Stimulated activated CD4-positive, alpha-beta T cell treated with anti-CD3 and anti-CD28 coated beads, TNF-alpha, amount 100 ng/mL, for 48 hours (primary cell): ENCODE data around the gene ANKS1A.

Source experiments
- DNase-seq, 3 donors: peaks; one replicate each; pipeline ENCODE4 v3.0.0-alpha.2; 2020; ENCODE audit warnings: low read depth in 3 of 3

Gene ANKS1A

DNA sequence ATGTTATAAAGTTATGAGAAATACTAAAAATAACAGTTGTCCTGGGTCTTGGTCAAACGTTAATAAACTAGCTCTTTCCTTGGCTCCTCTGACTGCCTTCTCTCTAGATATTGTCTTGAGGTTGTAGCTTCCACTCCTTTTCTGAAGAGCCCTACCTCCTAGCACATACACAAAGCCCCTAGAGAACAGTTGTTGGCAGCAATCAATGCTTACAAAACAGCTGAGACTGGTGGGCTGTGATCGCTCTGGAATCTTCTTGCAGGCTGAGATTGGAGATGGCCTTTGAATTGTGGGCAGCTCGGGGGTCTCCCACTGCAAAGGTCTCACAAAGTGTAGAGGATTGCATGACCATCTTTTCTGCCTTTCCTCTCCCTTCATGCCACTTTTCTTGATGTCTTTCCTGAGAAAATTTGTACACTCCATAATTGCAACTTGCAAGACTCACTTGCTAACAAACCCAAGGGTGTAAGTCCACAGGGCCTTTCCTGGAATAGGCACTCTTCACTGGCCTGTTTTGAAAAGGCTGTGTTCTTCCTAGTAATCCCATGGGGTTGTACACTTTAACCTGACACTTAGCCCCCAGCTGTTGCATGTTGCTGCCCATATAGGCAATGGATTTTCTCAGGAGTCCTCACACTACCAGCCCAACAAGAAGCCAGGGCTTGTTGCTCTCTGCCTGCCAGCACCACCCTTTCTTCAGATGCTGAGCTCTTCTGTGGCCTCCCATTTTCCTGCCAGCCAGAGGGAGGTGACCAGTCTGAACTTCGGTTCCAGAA is 152.2 kb downstream of the ANKS1A start:
- DNase-seq = no peak

DNA sequence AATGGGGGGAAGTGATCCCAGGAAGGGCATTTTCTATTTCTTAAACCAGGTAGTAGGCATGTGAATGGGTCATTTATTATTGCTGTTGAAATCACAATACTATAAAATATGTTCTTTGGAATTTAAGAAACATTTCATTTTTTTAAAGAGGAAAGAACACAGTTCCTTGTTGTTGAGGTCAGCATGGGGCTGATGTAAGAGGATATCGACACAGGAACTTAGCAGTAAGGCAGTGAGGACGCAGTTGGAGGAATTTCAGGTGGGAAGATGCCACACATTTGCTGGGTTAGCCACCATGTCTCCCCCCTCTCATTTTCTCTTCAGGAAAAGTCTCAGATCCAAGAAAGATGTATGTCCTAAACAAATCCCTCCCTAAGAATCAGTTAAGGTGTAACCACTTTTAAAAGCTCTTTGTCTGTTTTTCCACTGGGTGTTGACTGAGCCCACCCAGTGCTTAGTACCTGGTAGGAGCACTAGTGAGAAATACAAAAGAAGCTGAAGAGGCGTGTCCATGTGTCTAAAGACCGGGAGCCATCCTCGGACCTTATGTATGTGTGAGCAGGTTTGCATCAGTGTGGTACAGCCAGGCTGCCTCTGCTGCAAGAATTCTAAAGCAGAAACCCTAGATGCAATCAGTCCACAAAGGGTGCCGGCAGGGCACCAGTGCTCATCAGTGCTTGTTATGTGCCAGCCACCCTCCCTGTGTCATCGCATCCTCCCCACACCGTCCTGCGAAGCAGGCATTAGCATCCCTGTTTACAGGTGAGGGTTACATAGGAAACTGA is 153.2 kb downstream of the ANKS1A start:
- no peak for DNase-seq

DNA sequence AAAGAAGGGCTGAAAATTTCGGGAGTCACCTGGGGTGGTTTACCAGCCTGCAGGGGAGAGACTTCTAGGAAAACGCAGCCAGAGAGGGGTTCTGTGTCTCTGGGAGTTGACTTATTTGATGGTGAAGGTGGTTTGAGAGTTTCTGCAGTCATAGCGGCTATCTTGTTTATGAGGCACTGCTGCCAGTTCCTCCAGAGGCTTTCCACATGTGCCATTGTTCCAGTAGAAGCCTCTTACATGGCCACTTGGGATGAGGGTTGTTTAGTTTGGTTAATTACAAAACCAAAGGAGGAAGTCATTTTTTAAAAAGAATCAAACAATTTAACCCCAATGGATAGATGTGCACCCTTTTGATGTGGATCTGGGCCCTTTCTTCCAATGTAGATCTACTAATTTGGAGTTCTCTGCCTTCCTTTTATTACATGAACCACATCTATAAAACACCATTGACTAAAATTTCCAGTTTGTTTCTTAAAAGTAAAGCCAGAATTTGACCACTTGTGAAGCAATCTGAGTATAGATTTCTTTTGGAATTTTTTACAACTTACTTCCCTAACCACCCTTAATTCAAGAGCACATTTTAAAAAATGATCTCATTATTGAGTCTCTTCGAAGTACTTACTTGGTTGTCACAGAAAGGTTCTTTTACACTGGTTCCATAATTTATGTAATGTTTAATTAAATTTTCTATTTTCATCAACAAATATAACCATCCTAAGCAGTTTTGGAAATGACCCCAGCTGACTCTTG is 154.5 kb downstream of the ANKS1A start:
- DNase-seq = no peak

DNA sequence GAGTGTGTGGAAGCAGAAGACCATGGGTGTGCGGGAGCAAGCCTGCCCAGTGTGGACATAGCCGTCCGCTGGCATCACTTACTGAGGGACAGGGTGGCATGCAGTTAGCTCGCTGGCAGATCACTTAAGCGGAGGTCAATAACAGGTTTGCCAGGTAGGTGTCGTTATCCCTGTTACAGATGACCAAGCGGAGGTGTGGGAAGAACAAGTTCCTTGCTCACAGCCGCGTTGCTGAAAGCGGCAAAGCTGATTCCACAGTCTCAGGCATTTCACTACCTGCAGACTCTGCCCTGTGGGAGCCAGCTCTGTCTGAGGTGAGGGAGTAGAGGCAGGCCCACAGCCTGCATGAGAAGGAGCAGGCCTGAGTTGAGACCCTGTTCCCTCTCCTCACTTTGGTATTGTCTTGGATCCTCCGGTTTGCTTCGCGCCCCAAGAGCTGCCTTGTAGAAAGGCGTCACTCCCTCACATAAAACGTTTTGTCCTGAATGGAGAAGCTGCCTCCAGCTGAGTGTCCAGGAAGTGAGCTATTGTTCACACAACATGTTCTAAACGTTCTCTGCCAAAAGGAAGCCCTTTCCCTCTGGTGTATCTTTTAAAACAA is 155.2 kb downstream of the ANKS1A start:
- DNase-seq = no peak

DNA sequence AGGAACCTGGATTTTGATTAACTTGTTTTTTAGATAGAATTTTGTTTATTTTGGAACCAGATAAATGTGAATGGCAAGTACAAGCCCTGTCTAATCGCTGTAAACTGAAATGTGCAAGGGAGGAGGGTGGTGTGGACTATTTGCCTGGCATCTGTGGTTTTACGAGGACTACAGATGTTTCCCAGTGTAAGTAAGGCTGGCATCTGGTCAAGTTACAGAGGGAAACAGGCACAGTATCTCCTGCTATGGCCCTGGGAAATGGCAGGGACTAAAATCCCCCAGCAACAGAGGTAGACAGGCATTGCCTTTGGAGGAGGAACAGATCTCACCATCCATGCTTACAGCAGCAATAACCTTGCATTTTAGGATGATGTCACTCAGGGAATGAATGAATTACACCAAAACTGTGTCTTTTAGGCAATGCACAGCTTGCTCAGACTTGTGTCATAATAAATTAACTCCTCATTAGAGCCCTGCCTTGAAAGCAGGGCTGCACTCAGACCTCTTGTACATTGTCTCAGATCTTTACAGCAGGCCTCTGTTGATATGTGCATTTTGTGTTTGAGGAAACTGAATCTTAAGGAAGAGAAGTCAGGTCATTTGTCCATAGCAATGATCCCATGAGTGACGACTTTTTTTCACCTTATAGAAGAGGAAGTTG is 155.8 kb downstream of the ANKS1A start:
- no peak for DNase-seq

DNA sequence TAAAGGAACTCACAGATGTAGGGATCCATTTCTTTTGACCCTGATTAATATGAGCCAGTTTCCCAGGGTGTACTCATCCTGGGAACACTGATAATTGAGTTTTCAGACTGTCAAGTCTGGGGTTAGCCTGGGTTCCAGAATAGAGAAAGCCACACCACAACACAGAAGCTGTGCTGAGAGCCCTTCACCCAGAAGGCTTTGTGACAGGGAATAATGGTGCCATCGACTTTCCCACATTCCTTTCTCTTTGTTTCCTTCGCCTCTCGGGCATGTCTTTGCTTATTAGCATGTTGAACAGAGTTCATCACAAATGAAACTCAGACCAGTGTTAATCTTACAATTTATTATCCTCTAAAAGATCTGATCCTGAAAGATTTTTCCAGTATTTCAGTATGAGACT is 157.0 kb downstream of the ANKS1A start:
- DNase-seq = no peak

DNA sequence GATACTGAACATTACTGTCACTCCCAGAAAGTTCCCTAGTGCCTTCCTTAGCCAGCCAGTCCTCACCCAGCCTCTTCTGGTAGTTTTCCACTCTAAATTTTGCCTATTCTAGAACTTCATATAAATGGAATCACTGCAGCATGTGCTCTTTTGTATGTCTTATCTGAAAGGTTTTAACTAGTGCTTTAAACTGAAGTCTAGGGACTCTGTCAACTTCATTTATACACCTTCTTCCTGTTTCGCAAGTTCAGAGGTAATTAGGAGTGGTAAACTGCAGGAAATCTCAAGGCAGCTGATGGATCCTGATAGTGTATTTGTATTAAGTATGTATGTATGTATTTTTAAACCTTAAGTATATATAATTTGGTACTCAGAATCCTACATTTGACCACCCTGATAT is 157.8 kb downstream of the ANKS1A start:
- DNase-seq = no peak

DNA sequence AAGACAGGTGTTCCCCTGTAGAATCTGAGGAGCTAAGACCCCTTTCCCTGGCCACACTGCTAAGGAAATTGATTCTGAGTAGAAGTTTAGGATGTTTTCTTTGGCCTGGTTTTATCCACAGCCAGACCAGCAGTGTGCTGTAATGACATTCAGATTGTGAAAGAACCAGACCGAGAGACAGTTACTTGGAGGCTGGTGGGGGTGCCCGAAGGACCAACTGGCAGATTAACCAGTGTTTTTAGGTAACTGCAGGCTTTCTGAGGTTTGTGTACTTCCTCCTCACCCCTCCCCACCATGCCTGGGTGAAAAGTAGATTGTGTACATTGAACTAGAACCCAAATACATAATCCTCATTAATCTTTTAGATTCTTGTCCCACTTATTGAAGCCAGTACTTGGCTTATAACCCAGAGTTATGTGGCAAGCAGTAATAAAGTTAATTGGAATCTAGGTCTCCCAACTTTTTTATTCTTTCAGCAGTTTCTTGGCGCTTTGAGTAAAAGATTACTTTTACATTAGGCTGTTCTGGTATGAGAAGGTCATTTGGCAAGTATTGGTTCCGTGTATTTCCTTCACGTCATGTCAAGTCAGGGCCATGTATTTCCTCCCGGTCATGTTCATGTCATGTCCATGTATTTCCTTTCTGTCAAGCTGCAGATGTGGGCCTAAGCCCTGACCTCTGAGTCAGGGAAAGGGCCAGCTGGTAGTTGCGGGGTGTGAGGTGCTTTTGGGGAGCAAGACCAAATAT is 158.4 kb downstream of the ANKS1A start:
- DNase-seq = no peak

DNA sequence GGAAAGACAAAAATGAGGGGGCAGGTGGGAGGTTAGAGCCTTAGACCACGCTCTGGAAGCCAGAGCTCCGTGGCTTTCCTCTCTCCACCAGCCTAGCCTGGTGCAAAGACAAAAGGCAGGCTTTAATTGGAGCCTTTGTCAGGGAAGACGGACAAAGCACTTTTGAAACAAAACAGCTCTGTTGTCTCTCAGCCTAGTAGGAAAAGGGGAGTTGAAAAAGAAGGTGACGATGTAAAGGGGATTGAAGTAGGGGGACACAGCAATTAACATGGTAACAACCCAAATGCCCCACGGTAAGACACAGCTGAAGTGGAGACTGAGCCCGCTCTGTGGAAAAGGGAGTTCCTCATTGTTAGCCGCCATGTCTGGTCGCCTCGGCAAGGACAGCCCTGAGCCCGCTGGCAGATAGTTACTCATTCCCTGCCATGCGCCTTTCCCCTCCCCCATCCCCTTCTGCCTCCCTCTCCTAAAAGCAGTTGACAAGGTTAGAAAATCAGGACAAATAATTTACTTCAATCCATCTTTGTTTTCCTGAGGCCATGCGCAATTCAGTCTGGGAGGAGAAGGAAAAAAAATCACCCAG is 159.1 kb downstream of the ANKS1A start:
- DNase-seq = no peak

DNA sequence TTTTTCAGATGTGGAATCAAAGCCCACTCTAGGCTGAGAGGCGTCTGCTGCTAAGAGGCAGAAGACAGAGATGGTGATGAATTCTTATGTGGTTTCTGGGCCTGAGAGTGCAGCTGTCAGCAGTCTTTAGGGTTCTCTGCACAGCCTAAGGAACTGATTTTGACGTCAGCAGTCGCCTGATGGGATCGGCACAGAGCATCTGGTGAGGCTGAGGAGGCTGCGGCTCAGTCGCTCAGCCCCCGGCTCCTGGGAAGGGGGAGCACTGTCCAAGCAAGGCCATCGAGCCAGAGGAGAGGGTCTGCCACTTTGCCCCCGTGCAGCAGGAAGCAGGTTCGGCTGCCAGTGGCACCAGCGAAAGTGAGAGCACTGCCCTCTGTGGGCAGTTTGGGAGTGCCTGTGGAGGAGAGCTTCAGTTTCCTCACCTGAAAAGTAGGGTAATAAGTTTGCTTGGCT is 159.6 kb downstream of the ANKS1A start:
- DNase-seq = no peak

DNA sequence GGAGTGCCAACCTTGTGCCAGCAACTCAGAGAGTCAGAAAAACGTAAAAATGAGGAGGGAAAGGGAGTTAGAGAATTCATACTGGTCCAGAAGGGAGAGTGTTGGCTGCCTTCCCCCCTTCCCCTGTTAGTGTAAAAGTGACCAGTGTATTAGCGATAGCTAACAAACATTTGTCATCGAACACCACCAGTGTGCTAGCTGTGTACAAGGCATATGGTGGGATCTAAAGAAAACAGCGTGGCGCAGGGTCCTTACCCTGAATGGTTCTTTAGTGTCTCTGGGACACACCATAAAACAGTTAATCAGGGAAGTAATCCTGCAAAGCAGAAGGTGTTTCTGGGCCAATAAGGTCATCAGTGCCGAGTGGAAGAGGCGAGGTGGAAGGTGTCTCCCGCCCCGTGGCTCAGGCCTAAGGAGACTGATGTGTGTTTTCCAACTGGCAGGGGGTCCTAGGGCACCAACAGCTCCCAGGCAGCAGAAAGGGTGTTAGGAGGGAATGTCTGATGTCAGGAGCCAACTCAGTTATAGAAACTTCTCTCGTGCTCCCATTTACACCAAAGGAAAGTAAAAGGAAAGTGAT is 160.2 kb downstream of the ANKS1A start:
- DNase-seq = no peak

DNA sequence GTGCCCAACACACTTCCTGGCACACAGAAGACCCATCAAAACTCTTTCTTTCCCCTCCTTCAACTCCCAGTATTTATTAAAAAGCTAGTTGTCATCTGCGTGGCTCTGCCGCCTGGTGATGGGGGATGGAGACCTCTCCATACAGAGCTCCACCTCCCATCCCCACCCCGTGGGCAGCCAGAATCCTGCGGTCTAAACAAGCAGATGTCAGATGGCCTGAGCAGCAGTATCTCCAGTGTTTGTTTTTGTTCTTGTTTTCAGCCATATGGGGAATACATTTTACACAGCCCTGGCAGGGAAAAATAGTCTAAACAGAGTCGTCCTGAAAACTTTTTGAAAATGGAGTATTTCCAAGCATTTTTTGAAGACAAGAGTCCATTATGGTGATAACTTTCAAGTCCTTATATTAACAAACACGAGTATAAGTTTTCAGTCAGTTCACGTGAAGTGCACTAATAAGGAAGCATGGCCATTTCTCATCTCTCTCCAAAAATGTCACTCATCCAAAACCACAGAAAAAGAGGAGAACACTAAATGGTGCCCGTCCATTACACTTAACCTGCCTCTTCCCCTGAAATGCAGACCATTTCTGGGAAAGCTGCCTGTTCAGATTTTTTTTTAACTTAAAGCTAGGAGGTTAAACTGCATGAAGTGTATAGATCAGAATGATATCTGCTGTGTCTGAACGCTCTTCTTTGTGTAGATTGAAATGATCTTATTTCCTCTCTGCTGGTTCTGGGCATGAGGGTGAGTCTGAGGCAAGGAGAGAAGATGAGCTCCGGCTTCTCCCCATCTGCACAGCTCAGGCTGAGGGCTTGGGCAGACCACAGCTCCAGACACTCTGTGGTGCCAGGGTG is 161.1 kb downstream of the ANKS1A start:
- no peak for DNase-seq

DNA sequence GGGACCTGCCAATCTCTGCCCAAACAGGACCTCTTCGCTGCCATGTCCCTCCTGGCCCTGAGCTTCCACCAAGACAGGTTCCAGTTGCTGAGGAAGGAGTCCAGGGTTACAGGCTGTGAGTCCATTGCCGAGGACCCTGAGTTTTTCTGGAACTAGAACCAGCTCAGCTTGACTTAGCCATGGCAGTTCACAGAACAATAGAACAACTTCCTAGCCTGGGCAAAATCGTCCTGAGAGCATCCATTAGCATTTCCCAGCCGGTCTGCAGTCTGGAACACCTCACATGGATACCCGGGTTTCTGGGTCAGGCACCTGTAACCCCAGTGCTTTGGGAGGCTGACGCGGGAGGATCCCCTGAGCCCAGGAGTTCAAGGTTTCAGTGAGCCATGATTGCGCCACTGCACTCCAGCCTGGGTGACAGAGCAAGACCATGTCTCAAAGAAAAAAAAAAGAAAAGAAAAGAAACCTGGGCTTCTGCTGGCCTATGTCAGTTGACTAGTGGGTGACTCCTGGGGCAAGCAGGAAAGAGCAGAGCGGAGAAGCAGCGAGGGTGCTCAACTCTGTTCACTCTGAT is 161.8 kb downstream of the ANKS1A start:
- no peak for DNase-seq

DNA sequence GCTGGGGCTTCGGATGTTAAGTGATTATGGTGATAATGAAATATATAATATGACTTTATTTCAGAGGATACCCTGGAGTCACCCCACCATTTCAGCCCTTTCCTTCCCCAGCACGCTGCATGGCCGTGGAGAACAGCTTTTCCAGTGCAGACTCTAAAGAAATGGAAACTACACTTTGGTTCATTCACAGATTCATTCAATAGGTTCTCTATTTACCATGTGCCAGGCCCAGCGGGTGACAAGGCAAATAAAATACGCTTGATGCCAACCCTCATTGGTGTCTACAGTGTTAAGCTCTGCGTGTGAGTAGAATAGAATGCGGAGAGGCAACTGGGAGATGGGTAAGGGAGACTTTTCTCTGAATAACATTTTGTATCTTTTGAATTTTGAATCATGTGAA is 162.3 kb downstream of the ANKS1A start:
- no peak for DNase-seq

DNA sequence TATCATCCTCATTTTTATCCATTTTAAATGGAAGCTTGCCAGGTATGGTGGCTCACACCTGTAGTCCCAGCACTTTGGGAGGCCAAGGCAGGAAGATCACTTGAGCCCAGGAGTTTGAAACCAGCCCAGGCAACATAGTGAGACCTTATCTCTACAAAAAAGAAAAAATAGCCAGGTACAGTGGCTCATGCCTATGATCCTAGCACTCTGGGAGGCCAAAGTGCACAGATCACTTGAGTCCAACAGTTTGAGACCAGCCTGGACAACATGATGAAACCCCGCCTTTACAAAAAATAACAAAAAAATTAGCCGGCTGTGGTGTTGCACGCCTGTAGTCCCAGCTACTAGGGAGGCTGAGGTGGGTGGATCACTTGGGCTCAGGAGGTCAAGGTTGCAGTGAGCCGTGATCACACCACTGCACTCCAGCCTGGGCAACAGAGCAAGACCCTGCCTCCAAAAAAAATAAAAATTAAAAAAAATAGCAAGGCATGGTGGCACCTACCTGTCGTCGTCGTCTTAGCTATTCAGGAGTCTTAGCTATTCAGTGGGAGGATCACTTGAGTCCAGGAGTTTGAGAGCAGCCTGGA is 163.0 kb downstream of the ANKS1A start:
- no peak for DNase-seq

DNA sequence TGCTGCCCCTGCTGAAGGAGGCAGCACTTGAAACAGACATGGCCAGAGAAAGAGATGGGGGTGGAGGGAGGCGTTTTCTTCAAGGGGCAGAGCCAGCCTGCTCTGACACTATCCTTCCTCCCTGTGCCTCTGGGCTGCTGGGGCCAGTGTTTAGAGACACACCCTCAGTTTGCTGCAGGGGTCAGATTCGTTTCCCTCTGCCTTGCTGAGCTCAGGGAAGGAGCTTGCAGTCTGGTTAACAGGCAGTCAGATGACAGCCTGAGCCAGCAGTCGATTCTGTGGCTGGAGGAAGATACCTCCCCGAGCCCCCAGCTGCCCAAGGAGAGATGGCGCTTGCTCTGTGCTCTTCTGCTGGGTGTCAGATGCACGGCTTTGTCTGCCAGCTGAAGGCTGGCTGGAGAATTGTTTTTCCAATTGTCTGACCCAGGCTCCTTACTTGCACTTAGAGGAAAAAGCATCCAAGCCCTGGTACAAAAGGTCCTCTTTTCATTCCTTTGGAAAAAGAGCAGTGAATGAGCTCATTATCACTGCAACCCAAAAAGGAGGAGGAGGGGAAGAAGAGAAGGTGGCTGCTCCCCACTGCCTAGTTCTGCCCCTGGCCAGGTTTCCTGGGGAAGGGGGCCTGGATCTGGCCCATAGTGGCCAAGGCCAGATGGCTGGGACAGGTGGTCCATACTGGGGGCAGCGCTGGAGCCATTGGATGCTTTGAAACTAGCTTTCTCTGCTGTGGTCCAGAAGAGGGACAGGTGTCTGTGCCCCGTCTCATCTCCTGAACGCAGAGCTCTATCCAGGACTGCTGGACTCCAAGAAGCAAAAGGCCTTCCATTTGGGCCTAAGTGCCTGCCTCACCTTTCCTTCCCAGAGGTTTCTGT is 163.9 kb downstream of the ANKS1A start:
- no peak for DNase-seq

DNA sequence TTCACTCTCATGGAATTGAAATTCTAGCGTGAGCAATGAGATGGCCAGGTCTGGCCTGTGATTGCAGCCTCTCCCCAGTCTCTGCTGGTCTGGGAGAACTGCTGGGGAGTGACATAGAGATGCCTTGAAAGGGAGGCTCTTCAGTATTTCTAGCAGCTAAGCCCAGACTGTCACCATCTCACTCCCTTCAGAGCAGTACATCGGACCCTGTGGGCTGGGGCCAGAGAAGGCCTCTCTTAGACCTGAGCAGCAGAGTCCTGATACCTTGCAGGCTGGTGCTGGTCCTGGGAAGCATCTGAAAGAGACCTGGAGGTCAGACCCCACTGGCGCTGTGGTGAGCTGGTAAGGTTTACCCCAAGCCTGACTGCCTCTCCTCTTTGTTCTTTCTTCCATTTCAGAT is 164.6 kb downstream of the ANKS1A start:
- DNase-seq = no peak
